Parathyroid adenoma (tissue), 2 donors: ENCODE results near the gene ZNF397.

Experiments used
- H2AFZ ChIP-seq: fragments of 300-600 bp; sonication (generic); one replicate; pipeline ENCODE4 v1.7.0; 2017; ENCODE audit warnings: antibody characterized with exemption, mild to moderate bottlenecking
- H3K27ac ChIP-seq: fragments of 300-600 bp; sonication (generic); one replicate; pipeline ENCODE4 v1.7.0; 2017
- H3K27me3 ChIP-seq: fragments of 300-600 bp; sonication (generic); one replicate; pipeline ENCODE4 v1.7.0; 2017; ENCODE audit warnings: low read length; ENCODE audit not compliant: control insufficient read depth, insufficient read depth
- H3K36me3 ChIP-seq: fragments of 300-600 bp; sonication (generic); one replicate; pipeline ENCODE4 v1.7.0; 2017; ENCODE audit warnings: low read length; ENCODE audit not compliant: control insufficient read depth, insufficient read depth
- H3K4me1 ChIP-seq: fragments of 300-600 bp; sonication (generic); one replicate; pipeline ENCODE4 v1.7.0; 2017; ENCODE audit warnings: control low read depth
- H3K4me2 ChIP-seq: fragments of 300-600 bp; sonication (generic); one replicate; pipeline ENCODE4 v1.7.0; 2017; ENCODE audit warnings: low read length
- H3K4me3 ChIP-seq: fragments of 300-600 bp; sonication (generic); one replicate; pipeline ENCODE4 v1.7.0; 2017; ENCODE audit warnings: low read depth, low read length
- H3K79me2 ChIP-seq: fragments of 300-600 bp; sonication (generic); one replicate; pipeline ENCODE4 v1.7.0; 2017; ENCODE audit warnings: control low read depth
- H3K9ac ChIP-seq: fragments of 300-600 bp; sonication (generic); one replicate; pipeline ENCODE4 v1.7.0; 2017; ENCODE audit warnings: mild to moderate bottlenecking
- H3K9me3 ChIP-seq: fragments of 300-600 bp; sonication (generic); one replicate; pipeline ENCODE4 v1.7.0; 2017; ENCODE audit warnings: low read length; ENCODE audit not compliant: control insufficient read depth
- CTCF ChIP-seq: fragments of 300-600 bp; sonication (generic); IDR thresholded peaks from one replicate; pipeline ENCODE4 v1.7.0; 2017; ENCODE audit warnings: antibody characterized with exemption, mild to moderate bottlenecking
- donor health status: primary hyperparathyroidism.

Gene ZNF397

GRCh38 chr18:35278969-35279368, 38.1 kb downstream of the ZNF397 start:
- Histone ChIP-seq H3K36me3 (no peaks in the 10 kb centered on the region), H3K9ac (no peak overlapping the region), H3K9me3 (no peaks in the 10 kb centered on the region), H3K27me3 (no peaks in the 10 kb centered on the region), H3K4me2 (no peak overlapping the region), H2AFZ (no peak overlapping the region), H3K4me3 (no peak overlapping the region), H3K79me2 (peaks cover 10% of the 10 kb centered on the region), H3K27ac (no peak overlapping the region), H3K4me1 (peaks cover 3% of the 10 kb centered on the region)
- no peak for TF ChIP-seq CTCF

GRCh38 chr18:35282353-35282752, 41.5 kb downstream of the ZNF397 start:
- Histone ChIP-seq H3K9me3 (no peaks in the 10 kb centered on the region), H3K79me2 (peaks cover 11% of the 10 kb centered on the region), H3K4me3 (no peak overlapping the region), H3K36me3 (no peaks in the 10 kb centered on the region), H3K4me2 (no peak overlapping the region), H2AFZ (no peak overlapping the region), H3K27ac (no peak overlapping the region), H3K9ac (no peak overlapping the region), H3K4me1 (peaks cover 3% of the 10 kb centered on the region), H3K27me3 (no peaks in the 10 kb centered on the region)
- TF ChIP-seq CTCF = no peak

GRCh38 chr18:35283923-35284794, 43.3 kb downstream of the ZNF397 start:
- H3K27me3 ChIP-seq = no peaks in the 10 kb centered on the region
- H3K27ac ChIP-seq = no peak overlapping the region
- no peaks in the 10 kb centered on the region for H3K36me3 ChIP-seq
- H3K9ac ChIP-seq = no peak overlapping the region
- H3K4me1 ChIP-seq = peaks cover 3% of the 10 kb centered on the region
- H3K9me3 ChIP-seq = no peaks in the 10 kb centered on the region
- no peak overlapping the region for H3K4me2 ChIP-seq
- no peak overlapping the region for H2AFZ ChIP-seq
- no peak for TF ChIP-seq CTCF
- peaks cover 19% of the 10 kb centered on the region for H3K79me2 ChIP-seq
- no peak overlapping the region for H3K4me3 ChIP-seq

GRCh38 chr18:35284841-35285240, 44.0 kb downstream of the ZNF397 start:
- no peaks in the 10 kb centered on the region for H3K36me3 ChIP-seq
- peaks cover 3% of the 10 kb centered on the region for H3K4me1 ChIP-seq
- no peak overlapping the region for H3K4me3 ChIP-seq
- H2AFZ ChIP-seq = no peak overlapping the region
- no peaks in the 10 kb centered on the region for H3K27me3 ChIP-seq
- H3K9ac ChIP-seq = no peak overlapping the region
- no peak overlapping the region for H3K27ac ChIP-seq
- peaks cover 24% of the 10 kb centered on the region for H3K79me2 ChIP-seq
- H3K9me3 ChIP-seq = no peaks in the 10 kb centered on the region
- no peak overlapping the region for H3K4me2 ChIP-seq
- TF ChIP-seq CTCF = no peak

- peak overlapping the region; percentile 74 for H3K27ac ChIP-seq
- H3K27me3 ChIP-seq = no peaks in the 10 kb centered on the region
- H3K4me1 ChIP-seq = no peaks in the 10 kb centered on the region
- H3K9me3 ChIP-seq = no peaks in the 10 kb centered on the region
- H3K36me3 ChIP-seq = no peaks in the 10 kb centered on the region
- H3K9ac ChIP-seq = peak overlapping the region; percentile 85
- H3K4me2 ChIP-seq = peak overlapping the region; percentile 78
- peaks cover 37% of the 10 kb centered on the region for H3K79me2 ChIP-seq
- peak overlapping the region; percentile 89 for H3K4me3 ChIP-seq
- peak overlapping the region; percentile 96 for H2AFZ ChIP-seq
- TF ChIP-seq CTCF = no peak
Measured at GRCh38 chr18:35289293-35289692, 48.5 kb downstream of the ZNF397 start.
